Neural progenitor cell (in vitro differentiated cells): ENCODE data around the gene GGNBP2. TPM values are rescaled to one million over a fixed set of nuclear protein-coding genes. Genes with fewer than 3 reads are reported as not detected.

Experiments used
- DNase-seq: peaks from one replicate; pipeline ENCODE4 v3.0.0-alpha.2; 2016; ENCODE audit warnings: low spot score
- H2AFZ ChIP-seq: fragments of 200-600 bp; sonication (generic); replicated peaks from 2 replicates; pipeline ENCODE4 v1.6.1; 2016; ENCODE audit warnings: antibody characterized with exemption
- H3F3A ChIP-seq: fragments of 200-600 bp; sonication (generic); 2 replicates; pipeline ENCODE4 v1.6.1; 2016; ENCODE audit warnings: antibody characterized with exemption, low read depth
- H3K27ac ChIP-seq: fragments of 200-600 bp; sonication (generic); 2 replicates; pipeline ENCODE4 v1.5.1; 2016; ENCODE audit warnings: mild to moderate bottlenecking
- H3K27me3 ChIP-seq: fragments of 200-600 bp; sonication (generic); 2 replicates; pipeline ENCODE4 v1.6.1; 2016; ENCODE audit warnings: mild to moderate bottlenecking, moderate library complexity
- H3K36me3 ChIP-seq: fragments of 200-600 bp; sonication (generic); 2 replicates; pipeline ENCODE4 v1.5.1; 2016
- H3K4me1 ChIP-seq: fragments of 200-600 bp; sonication (generic); 2 replicates; pipeline ENCODE4 v1.6.1; 2016; ENCODE audit warnings: mixed run types
- H3K4me2 ChIP-seq: fragments of 200-600 bp; sonication (generic); 2 replicates; pipeline ENCODE4 v1.6.1; 2016
- H3K4me3 ChIP-seq: fragments of 200-600 bp; sonication (generic); 2 replicates; pipeline ENCODE4 v1.5.1; 2016
- H3K79me2 ChIP-seq: fragments of 200-600 bp; sonication (generic); 2 replicates; pipeline ENCODE4 v1.6.1; 2016; ENCODE audit warnings: low read depth
- H3K9ac ChIP-seq: fragments of 200-600 bp; sonication (generic); 2 replicates; pipeline ENCODE4 v1.6.1; 2016
- H3K9me3 ChIP-seq: fragments of 200-600 bp; sonication (generic); 2 replicates; pipeline ENCODE4 v1.5.1; 2016; ENCODE audit warnings: low read depth
- H4K20me1 ChIP-seq: fragments of 200-600 bp; sonication (generic); 2 replicates; pipeline ENCODE4 v1.6.1; 2016; ENCODE audit warnings: low read depth
- H3K27ac Mint-ChIP-seq: 3 replicates; pipeline ENCODE4 v1.8.0; 2021; ENCODE audit warnings: mixed read lengths
- H3K27me3 Mint-ChIP-seq: 2 replicates; pipeline ENCODE4 v1.8.0; 2022; ENCODE audit warnings: low read depth, mild to moderate bottlenecking, inconsistent platforms, moderate library complexity, mixed read lengths; ENCODE audit not compliant: insufficient read depth
- H3K36me3 Mint-ChIP-seq: 3 replicates; pipeline ENCODE4 v1.8.0; 2021; ENCODE audit warnings: mixed read lengths
- H3K4me1 Mint-ChIP-seq: 3 replicates; pipeline ENCODE4 v1.8.0; 2021; ENCODE audit warnings: mixed read lengths
- H3K4me3 Mint-ChIP-seq: 3 replicates; pipeline ENCODE4 v1.8.0; 2021; ENCODE audit warnings: mild to moderate bottlenecking, moderate library complexity, mixed read lengths
- H3K9me3 Mint-ChIP-seq: 3 replicates; pipeline ENCODE4 v1.8.0; 2020; ENCODE audit warnings: mixed read lengths
- CTCF ChIP-seq: fragments of 200-600 bp; sonication (generic); IDR thresholded peaks from 2 replicates; pipeline ENCODE4 v1.5.1; 2017; ENCODE audit warnings: antibody characterized with exemption, mild to moderate bottlenecking
- EZH2 ChIP-seq: fragments of 200-600 bp; sonication (generic); IDR thresholded peaks from 2 replicates; pipeline ENCODE4 v1.6.1; 2017; ENCODE audit warnings: antibody characterized with exemption, mild to moderate bottlenecking, moderate library complexity
- EZH2phosphoT487 ChIP-seq: fragments of 200-600 bp; sonication (generic); IDR thresholded peaks from 2 replicates; pipeline ENCODE4 v1.6.1; 2017; ENCODE audit warnings: antibody characterized with exemption
- total RNA-seq: library from RNA; depleted of rRNA; stranded (reverse); fragments of >200 nt; gene quantifications from 2 replicates; pipeline ENCODE4 v1.2.3, GENCODE V29; 2015; ENCODE audit warnings: low replicate concordance

Gene GGNBP2
- total RNA-seq, 1 donor from 2014 or later, result 79.5 TPM

GRCh38 chr17:36501351-36501750 is 43.4 kb upstream of the GGNBP2 start:
- Histone ChIP-seq H3K9ac (no peak overlapping the region), H3K4me1 (no peaks in the 10 kb centered on the region), H3K4me3 (no peak overlapping the region), H3K79me2 (no peaks in the 10 kb centered on the region), H3K27ac (no peak overlapping the region), H4K20me1 (peaks cover 4% of the 10 kb centered on the region), H3K27me3 (no peaks in the 10 kb centered on the region), H3K4me2 (no peak overlapping the region), H3K36me3 (no peaks in the 10 kb centered on the region), H2AFZ (no peak overlapping the region), H3F3A (peaks cover 17% of the 10 kb centered on the region), H3K9me3 (no peaks in the 10 kb centered on the region)
- Mint-ChIP-seq H3K27ac (no peak overlapping the region), H3K9me3 (no peaks in the 10 kb centered on the region), H3K4me3 (no peak overlapping the region), H3K27me3 (peaks cover 4% of the 10 kb centered on the region), H3K4me1 (peaks cover 14% of the 10 kb centered on the region), H3K36me3 (peaks cover 22% of the 10 kb centered on the region)
- TF ChIP-seq EZH2phosphoT487 (no peak), EZH2 (no peak), CTCF (no peak)
- DNase-seq, result no peak

- H3K4me1 Mint-ChIP-seq, result peaks cover 8% of the 10 kb centered on the region
- Histone ChIP-seq H3K27ac (no peak overlapping the region), H3K4me3 (no peak overlapping the region), H3K9ac (no peak overlapping the region), H4K20me1 (no peaks in the 10 kb centered on the region), H3K36me3 (no peaks in the 10 kb centered on the region), H3K27me3 (no peaks in the 10 kb centered on the region), H3K9me3 (no peaks in the 10 kb centered on the region), H3K4me1 (no peaks in the 10 kb centered on the region), H2AFZ (no peak overlapping the region), H3K4me2 (no peak overlapping the region), H3F3A (peaks cover 11% of the 10 kb centered on the region), H3K79me2 (no peaks in the 10 kb centered on the region)
- H3K4me3 Mint-ChIP-seq, result no peak overlapping the region
- H3K27me3 Mint-ChIP-seq, result peaks cover 4% of the 10 kb centered on the region
- no peaks in the 10 kb centered on the region for H3K9me3 Mint-ChIP-seq
- no peak for DNase-seq
- H3K27ac Mint-ChIP-seq, result no peak overlapping the region
- H3K36me3 Mint-ChIP-seq, result peaks cover 23% of the 10 kb centered on the region
- no peak for TF ChIP-seq EZH2phosphoT487
- TF ChIP-seq EZH2, result no peak
- TF ChIP-seq CTCF, result no peak
Observed at GRCh38 chr17:36501963-36502362, 42.8 kb upstream of the GGNBP2 start.

GRCh38 chr17:36503456-36504155 is 41.1 kb upstream of the GGNBP2 start:
- Histone ChIP-seq H4K20me1 (no peaks in the 10 kb centered on the region), H3K36me3 (no peaks in the 10 kb centered on the region), H3K9me3 (no peaks in the 10 kb centered on the region), H3K4me3 (no peak overlapping the region), H3F3A (peaks cover under 1% of the 10 kb centered on the region), H3K9ac (no peak overlapping the region), H3K4me2 (no peak overlapping the region), H3K79me2 (no peaks in the 10 kb centered on the region), H3K27me3 (no peaks in the 10 kb centered on the region), H2AFZ (no peak overlapping the region), H3K4me1 (no peaks in the 10 kb centered on the region), H3K27ac (no peak overlapping the region)
- H3K27ac Mint-ChIP-seq, result no peak overlapping the region
- peak overlapping the region; percentile 30 for H3K4me3 Mint-ChIP-seq
- DNase-seq, result no peak
- H3K9me3 Mint-ChIP-seq, result no peaks in the 10 kb centered on the region
- H3K27me3 Mint-ChIP-seq, result peaks cover 4% of the 10 kb centered on the region
- TF ChIP-seq EZH2phosphoT487 (no peak), EZH2 (no peak), CTCF (no peak)
- peaks cover 31% of the 10 kb centered on the region for H3K36me3 Mint-ChIP-seq
- H3K4me1 Mint-ChIP-seq, result no peaks in the 10 kb centered on the region
